GM10847 (cell line): ENCODE results near the gene IL17REL.

Source experiments
- POLR2A ChIP-seq: IDR thresholded peaks from 2 replicates; pipeline ENCODE4 v1.6.1; 2011; ENCODE audit not compliant: insufficient read length; ENCODE audit errors: extremely low read depth

The IL17REL gene

DNA sequence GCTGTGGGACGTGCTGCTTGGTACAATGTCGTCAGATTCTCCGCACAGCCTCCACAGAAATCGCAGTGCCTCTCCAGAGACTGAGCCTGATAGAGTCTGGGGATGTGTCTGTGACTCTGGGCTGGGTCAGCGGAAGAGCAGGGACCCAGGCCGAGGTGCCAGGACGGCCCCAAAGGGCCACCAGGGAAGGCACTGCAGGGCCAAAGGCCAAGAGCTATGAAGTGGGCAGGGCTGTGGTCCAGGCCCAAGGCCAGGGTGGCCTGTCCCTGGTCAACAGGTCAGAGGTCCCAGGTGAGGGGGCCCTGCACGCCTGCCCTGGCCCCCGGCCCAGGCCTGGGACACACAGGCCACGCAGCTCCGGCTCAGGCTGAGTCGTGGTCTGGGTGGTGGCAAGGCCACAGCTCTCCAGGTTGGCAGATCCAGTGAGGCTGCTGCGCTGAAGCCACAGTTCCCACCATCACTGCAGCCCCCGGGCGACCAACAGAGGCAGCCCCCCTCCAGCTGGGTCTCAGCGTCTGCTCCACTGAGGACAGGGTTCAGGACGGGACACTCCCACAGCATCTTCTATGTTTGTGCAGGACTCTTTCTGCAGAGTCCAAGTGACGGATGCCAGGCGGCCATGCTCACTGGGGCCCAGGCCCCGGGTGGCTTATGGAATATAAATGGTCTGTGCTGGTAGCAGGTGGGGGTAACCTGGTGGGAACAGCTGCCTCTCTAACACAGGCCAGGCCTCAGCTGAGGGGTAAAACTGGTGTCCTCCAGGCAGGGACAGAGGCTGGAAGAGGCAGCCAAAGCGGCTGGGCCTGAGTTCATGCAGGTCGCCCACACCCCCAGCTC lies 56.8 kb downstream of the IL17REL start:
- no peak for TF ChIP-seq POLR2A

- no peak for TF ChIP-seq POLR2A
These were observed 57.5 kb downstream of the IL17REL start for GRCh38 chr22:49954991-49955580.

DNA sequence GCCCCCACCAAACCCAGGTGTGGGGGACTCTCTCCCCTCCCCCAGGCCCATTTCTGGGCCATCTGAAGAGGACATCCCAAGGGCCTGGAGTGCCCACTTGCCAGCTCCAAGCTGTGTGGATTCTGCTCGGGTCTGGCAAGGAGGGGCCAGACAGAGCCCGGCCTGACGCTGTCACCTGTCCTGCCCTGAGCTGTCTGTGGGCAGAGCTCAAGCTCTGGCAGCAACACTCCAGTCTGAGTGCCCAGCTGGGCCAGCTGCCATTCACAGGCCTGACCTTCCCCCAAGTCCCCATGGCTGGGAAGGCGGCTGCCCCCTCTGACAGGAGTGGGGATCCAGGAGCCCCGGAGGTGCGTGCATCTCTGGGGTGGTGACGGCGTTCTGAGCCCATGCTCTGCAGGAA lies 58.2 kb downstream of the IL17REL start:
- no peak for TF ChIP-seq POLR2A

DNA sequence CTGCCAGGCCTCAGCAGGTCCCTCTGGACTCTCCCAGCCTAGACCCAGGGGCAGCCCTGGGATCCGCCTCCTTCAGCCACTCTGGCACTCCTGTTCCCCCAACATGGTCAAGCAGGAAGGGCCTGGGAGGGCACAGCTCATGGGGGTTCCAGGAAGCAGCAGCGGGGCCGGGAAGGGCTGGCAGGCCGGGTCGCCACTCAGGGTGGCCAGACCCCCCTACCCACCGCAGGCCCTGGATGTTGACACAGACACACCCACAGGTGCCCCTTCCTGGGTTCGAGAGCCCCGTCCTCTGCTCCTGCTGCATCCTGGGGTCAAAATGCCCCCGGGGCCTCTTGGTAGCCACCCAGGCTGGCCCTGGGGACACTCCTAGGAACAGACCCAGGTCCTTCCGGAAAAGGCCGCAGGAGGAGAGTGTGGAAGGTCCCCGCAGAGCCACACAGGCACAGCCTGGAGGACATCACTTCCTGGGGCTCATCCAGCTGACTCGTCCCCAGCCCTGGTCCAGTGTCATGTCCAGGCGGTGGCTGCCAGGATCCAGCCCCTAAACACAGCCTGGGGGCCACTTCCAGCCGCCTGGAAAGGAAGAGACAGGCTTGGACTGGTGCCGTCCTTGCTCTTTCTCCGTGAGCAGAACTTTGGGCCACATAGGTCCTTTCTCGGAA lies 58.8 kb downstream of the IL17REL start:
- no peak for TF ChIP-seq POLR2A

GRCh38 chr22:49953027-49953679 lies 59.4 kb downstream of the IL17REL start:
- TF ChIP-seq POLR2A = no peak

GRCh38 chr22:49951986-49952896 lies 60.3 kb downstream of the IL17REL start:
- no peak for TF ChIP-seq POLR2A

DNA sequence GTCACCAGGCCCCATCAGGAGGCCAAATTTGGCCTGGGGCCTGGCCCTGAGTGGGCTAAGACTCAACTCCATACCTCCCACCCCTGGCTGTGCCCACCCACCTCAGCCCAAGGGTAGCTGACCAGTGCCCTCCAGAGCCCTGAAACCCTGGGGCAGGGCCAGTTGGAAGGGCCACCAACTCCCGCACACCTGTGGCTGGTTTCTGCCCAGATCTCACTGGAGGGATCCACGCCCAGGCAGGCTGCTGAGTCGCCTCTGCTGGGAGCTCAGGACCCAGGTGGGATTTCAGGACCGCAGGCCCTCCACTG lies 60.9 kb downstream of the IL17REL start:
- no peak for TF ChIP-seq POLR2A

- TF ChIP-seq POLR2A = no peak
These were observed 61.4 kb downstream of the IL17REL start for GRCh38 chr22:49951000-49951677.

GRCh38 chr22:49950396-49950994 lies 62.1 kb downstream of the IL17REL start:
- TF ChIP-seq POLR2A = no peak

DNA sequence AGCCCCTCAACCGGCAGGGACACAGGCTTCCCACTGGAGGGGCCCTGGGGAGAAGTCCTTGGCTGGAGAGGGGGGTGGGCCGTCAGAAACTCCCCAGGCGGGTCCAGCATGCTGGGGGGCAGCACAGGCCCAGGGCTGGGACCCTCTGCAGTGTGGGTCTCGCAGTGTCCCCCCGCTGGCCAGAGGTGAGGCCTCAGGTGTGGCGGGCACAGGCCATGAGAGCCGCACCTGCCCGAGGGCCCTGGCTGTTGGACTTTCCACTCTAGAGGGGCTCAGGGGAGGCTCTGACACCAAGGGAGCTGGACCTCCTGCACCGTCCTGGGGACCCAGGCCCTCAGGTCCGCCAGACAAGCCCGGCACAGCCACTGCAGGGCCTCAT lies 62.7 kb downstream of the IL17REL start:
- no peak for TF ChIP-seq POLR2A

GRCh38 chr22:49948958-49949913 lies 63.3 kb downstream of the IL17REL start:
- TF ChIP-seq POLR2A = no peak

DNA sequence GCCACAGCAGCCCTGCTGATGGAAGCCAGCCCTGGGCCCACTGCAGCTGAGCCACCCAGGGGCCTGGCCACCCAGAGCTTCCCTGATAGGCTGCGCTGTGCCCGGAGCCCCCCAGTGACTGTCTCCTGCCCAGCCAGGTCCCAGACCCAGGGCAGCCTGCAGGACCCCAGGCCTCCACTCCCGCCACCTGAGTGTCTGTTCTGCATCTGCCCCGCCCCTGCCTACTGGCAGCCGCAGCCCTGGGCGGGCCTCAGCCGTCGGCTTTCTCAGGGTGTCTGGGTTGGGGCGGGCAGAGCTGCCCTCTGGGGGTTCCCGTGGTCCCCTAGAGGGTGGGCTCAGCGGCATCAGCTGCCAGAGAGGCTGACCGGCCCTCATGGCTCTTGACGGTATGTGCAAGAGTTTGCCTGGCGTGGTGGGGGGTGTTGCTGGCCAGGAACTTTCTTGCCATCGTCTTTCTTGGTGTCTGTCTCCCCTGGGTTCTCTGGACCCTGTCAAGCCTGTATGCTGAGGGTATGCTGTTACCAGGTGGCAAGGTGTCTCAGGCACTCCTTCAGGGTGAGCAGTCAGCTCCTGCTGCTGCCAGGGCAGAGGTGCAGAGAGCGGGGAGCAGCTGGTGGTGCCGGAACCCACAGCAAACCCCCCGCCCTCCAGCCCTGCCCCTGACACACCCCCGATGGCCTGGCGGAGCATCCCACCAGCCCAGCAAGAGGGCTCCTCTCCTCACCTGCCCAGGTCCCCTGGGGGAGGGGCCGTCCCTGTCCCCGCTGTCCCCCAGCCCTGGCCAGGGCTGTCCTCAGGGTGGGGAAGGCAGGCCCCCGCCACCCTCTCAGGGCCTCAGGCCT lies 64.2 kb downstream of the IL17REL start:
- no peak for TF ChIP-seq POLR2A
